Smooth muscle cell of the brain vasculature (primary cell): Measurements from ENCODE around the gene COL4A4.

Experiments
- DNase-seq: peaks from one replicate; pipeline ENCODE4 v3.0.0-alpha.2; 2012; ENCODE audit warnings: low read depth, low spot score

COL4A4 gene

GRCh38 chr2:226981791-226982326 lies 182.1 kb downstream of the COL4A4 start:
- DNase-seq = no peak

- DNase-seq = no peak
Measured at GRCh38 chr2:226979004-226979403, 185.0 kb downstream of the COL4A4 start.

GRCh38 chr2:226978300-226978699 lies 185.7 kb downstream of the COL4A4 start:
- no peak for DNase-seq

GRCh38 chr2:226977775-226978190 lies 186.2 kb downstream of the COL4A4 start:
- no peak for DNase-seq

- DNase-seq = no peak
Measured at GRCh38 chr2:226973816-226974215, 190.2 kb downstream of the COL4A4 start.

GRCh38 chr2:226971770-226972169 lies 192.2 kb downstream of the COL4A4 start:
- DNase-seq = no peak

GRCh38 chr2:226971084-226971483 lies 192.9 kb downstream of the COL4A4 start:
- no peak for DNase-seq

- DNase-seq = no peak
Measured at GRCh38 chr2:226970362-226970761, 193.6 kb downstream of the COL4A4 start.

GRCh38 chr2:226969417-226970080 lies 194.5 kb downstream of the COL4A4 start:
- no peak for DNase-seq

- DNase-seq = no peak
Measured at GRCh38 chr2:226965376-226965775, 198.6 kb downstream of the COL4A4 start.

GRCh38 chr2:226963528-226963927 lies 200.5 kb downstream of the COL4A4 start:
- DNase-seq = no peak

- DNase-seq = no peak
Measured at GRCh38 chr2:226962176-226962773, 201.7 kb downstream of the COL4A4 start.

GRCh38 chr2:226959418-226959817 lies 204.6 kb downstream of the COL4A4 start:
- DNase-seq = no peak

- no peak for DNase-seq
Measured at GRCh38 chr2:226956659-226957058, 207.3 kb downstream of the COL4A4 start.

- no peak for DNase-seq
Measured at GRCh38 chr2:226953826-226954225, 210.2 kb downstream of the COL4A4 start.

GRCh38 chr2:226953206-226953605 lies 210.8 kb downstream of the COL4A4 start:
- no peak for DNase-seq
